ENCODE measurements around the gene KLHL1. TPM values are rescaled to one million over a fixed set of nuclear protein-coding genes. Genes with fewer than 3 reads are reported as not detected.

KLHL1 gene
- total and polyA plus RNA-seq, 2 of the 4 experiments (the other 2 are of a cell fraction), result not detected

- H3K14ac ChIP-seq (replicated peaks; ENCODE audit: low read depth, low read length), result no peak overlapping the region
- no peaks in the 10 kb centered on the region for H3K9me1 ChIP-seq (ENCODE audit: insufficient read depth, low read length)
- H3K9me3 ChIP-seq (ENCODE audit: control insufficient read depth, insufficient read depth, low read length), result 0 out of 2 replicates have a peak, but pooled peaks cover 1% of the 10 kb centered on the region
- no peak overlapping the region for H2AK5ac ChIP-seq (ENCODE audit: low read depth, low read length)
- no peak overlapping the region for H2BK20ac ChIP-seq (ENCODE audit: low read depth, low read length)
- ATAC-seq (ENCODE audit: low read depth) (no peak), DNase-seq (no peak)
- no peaks in the 10 kb centered on the region for H3K79me1 ChIP-seq (ENCODE audit: low read depth in 1 of 2, low read length in 2 of 2)
- H3K4ac ChIP-seq (ENCODE audit: low read depth, low read length), result no peak overlapping the region
- no peak overlapping the region for H3K18ac ChIP-seq (ENCODE audit: low read depth, low read length)
- no peak overlapping the region for H2AK9ac ChIP-seq (replicated peaks; ENCODE audit: low read depth, low read length, poor library complexity)
- BruUV-seq (replicated peaks), result no TSS peak
- no peak overlapping the region for H3K56ac ChIP-seq (ENCODE audit: extremely low read depth, insufficient read depth, low read length)
- H3K36me3 ChIP-seq (ENCODE audit: control insufficient read depth, insufficient read depth, low read length), result no peaks in the 10 kb centered on the region
- CTCF ChIA-PET, result no interaction called here
- no peak overlapping the region for H2AFZ ChIP-seq (replicated peaks; ENCODE audit: low read length, poor library complexity)
- intact Hi-C loops (cut with micrococcal nuclease), result no loop called here
- H2BK15ac ChIP-seq (ENCODE audit: low read depth, low read length), result no peak overlapping the region
- H3K27me3 ChIP-seq (ENCODE audit: control insufficient read depth, insufficient read depth, low read length), result no peaks in the 10 kb centered on the region
- H4K8ac ChIP-seq (ENCODE audit: low read depth in 2 of 2, low read length in 2 of 2), result no peak overlapping the region
- H3K4me1 ChIP-seq (ENCODE audit: control insufficient read depth, insufficient read depth, low read length), result no peaks in the 10 kb centered on the region
- no peak overlapping the region for H4K91ac ChIP-seq (ENCODE audit: insufficient read depth, low read depth, low read length)
- POLR2A ChIA-PET (ENCODE audit: unreplicated experiment), result no interaction called here
- no peak overlapping the region for H4K5ac ChIP-seq (ENCODE audit: low read depth, low read length)
- H2BK120ac ChIP-seq (ENCODE audit: low read depth, low read length), result no peak overlapping the region
- WGBS, 2 experiments (ENCODE audit: extremely low coverage in 2 of 2, insufficient read length in 1 of 2), result no CpG with 5 or more reads among the region's 3 CpGs
- H3K23ac ChIP-seq (ENCODE audit: low read depth, low read length), result no peak overlapping the region
- dilution Hi-C loops (cut with HindIII; ENCODE audit: low sequenced_read_pairs, unreplicated experiment), result no loop called here
- H3K27ac ChIP-seq (ENCODE audit: insufficient read depth, low read length), result no peak overlapping the region
- no peak overlapping the region for H3K9ac ChIP-seq (ENCODE audit: low read depth, low read length)
- H3K4me2 ChIP-seq (ENCODE audit: low read depth, low read length), result no peak overlapping the region
- no peak for TF ChIP-seq POLR2A (IDR thresholded peaks at IDR 0.05; ENCODE audit: low read depth, low read length)
- no peak for TF ChIP-seq SMC3 (IDR thresholded peaks at IDR 0.05; ENCODE audit: low read depth, low read length)
- TF ChIP-seq MAFK (IDR thresholded peaks at IDR 0.05; ENCODE audit: low read depth, low read length), result no peak
- TF ChIP-seq USF2 (IDR thresholded peaks at IDR 0.05; ENCODE audit: low read depth, low read length), result no peak
- no peak for TF ChIP-seq ELK1 (IDR thresholded peaks at IDR 0.05; ENCODE audit: borderline replicate concordance, low read depth, low read length)
- no peak for TF ChIP-seq MXI1 (IDR thresholded peaks at IDR 0.05; ENCODE audit: borderline replicate concordance, low read depth, low read length)
- TF ChIP-seq NFE2L2 (IDR thresholded peaks at IDR 0.05; ENCODE audit: low read depth, low read length), result no peak
- no peak for TF ChIP-seq RFX5 (IDR thresholded peaks at IDR 0.05; ENCODE audit: low read depth, low read length)
- TF ChIP-seq RCOR1 (IDR thresholded peaks at IDR 0.05; ENCODE audit: insufficient replicate concordance, low read length), result no peak
- no peak for TF ChIP-seq RAD21 (IDR thresholded peaks at IDR 0.05; ENCODE audit: low read length)
- TF ChIP-seq FOS (IDR thresholded peaks at IDR 0.05; ENCODE audit: low read depth, low read length), result no peak
- TF ChIP-seq MAZ (IDR thresholded peaks at IDR 0.05; ENCODE audit: borderline replicate concordance, low read depth, low read length), result no peak
- TF ChIP-seq CEBPB (IDR thresholded peaks at IDR 0.05; ENCODE audit: low read depth, low read length), result no peak
- H4K20me1 ChIP-seq (ENCODE audit: insufficient read depth, low read length), result no peaks in the 10 kb centered on the region
- no peak overlapping the region for H2BK5ac ChIP-seq (ENCODE audit: low read depth, low read length, poor library complexity, severe bottlenecking)
- in situ Hi-C loops (cut with MboI; ENCODE audit: low sequenced_read_pairs), result no loop called here
- no peak overlapping the region for H3K4me3 ChIP-seq (ENCODE audit: insufficient read depth, low read depth, low read length)
These were observed 417.3 kb downstream of the KLHL1 start for GRCh38 chr13:69690999-69691398.
